ENCODE results near the gene IL34. TPM values are rescaled to one million over a fixed set of nuclear protein-coding genes. Genes with fewer than 3 reads are reported as not detected.

The IL34 gene
- total RNA-seq, 2 experiments from 2014 or later: not detected

DNA sequence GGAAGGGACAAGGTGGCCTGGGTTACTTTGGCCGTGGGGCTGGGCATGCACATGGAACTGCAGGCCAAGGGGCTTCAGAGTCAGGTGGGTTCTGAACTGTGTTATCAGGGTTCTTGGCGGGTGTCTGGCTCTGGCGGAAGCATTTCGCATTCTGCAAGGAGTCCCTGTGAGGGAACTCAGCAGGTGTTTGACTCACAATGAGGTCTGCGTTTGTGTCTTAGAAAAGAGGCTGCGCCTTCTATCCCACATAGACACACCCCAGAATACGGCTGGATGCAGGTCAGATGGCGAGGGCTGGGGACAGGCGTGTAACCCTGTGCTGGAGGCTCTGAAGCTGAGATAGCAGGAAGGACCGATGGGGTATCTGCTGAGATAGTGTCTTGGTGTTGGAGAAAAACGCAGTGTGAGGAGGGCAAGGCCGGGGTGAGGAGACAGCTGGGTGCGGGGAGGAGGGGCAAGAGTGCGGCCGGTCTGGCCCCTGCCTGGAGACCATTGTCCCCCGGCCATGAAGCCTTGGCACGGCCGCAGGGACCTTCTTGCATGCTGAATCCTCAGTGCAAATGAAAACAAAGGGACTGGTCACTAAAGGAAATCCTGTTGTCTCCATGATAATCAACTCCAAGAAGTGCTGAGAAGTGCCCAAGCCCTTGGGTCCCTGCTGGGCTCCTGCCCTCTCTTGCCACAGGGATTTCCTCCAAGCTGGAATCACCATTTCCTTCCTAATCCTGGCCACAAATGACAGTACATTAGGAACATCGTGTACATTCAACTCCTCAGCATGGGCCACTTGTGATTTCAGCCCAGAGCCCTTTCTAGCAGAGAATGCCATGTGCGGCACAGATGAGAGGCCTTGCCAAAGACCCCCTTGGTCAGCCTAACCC lies 62.2 kb downstream of the IL34 start:
- no peaks in the 10 kb centered on the region for H4K20me1 ChIP-seq (ENCODE audit: insufficient read depth, low read length)
- H3K36me3 ChIP-seq (ENCODE audit: insufficient read depth, low read length): no peaks in the 10 kb centered on the region
- no TSS peak for BruUV-seq (replicated peaks)
- TF ChIP-seq, protein P1, sequence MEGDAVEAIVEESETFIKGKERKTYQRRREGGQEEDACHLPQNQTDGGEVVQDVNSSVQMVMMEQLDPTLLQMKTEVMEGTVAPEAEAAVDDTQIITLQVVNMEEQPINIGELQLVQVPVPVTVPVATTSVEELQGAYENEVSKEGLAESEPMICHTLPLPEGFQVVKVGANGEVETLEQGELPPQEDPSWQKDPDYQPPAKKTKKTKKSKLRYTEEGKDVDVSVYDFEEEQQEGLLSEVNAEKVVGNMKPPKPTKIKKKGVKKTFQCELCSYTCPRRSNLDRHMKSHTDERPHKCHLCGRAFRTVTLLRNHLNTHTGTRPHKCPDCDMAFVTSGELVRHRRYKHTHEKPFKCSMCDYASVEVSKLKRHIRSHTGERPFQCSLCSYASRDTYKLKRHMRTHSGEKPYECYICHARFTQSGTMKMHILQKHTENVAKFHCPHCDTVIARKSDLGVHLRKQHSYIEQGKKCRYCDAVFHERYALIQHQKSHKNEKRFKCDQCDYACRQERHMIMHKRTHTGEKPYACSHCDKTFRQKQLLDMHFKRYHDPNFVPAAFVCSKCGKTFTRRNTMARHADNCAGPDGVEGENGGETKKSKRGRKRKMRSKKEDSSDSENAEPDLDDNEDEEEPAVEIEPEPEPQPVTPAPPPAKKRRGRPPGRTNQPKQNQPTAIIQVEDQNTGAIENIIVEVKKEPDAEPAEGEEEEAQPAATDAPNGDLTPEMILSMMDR (conservative IDR thresholded peaks at IDR 0.05; ENCODE audit: low read length): no peak
- no peak for TF ChIP-seq EZH2phosphoT487 (IDR thresholded peaks at IDR 0.05; ENCODE audit: borderline replicate concordance, low read depth, low read length)
- H3K4me1 ChIP-seq (ENCODE audit: insufficient read depth, low read length, poor library complexity, severe bottlenecking): no peaks in the 10 kb centered on the region
- intact Hi-C loops (cut with micrococcal nuclease; ENCODE audit: unreplicated experiment): no loop called here
- H2AFZ ChIP-seq (ENCODE audit: low read length): no peak overlapping the region
- POLR2A ChIA-PET: interaction anchor here (0.5 kb wide), 1 partner anchor 384 kb away, joined by 3 read pairs; no protein-coding TSS in a partner anchor
- DNase-seq (ENCODE audit: low spot score): no peak
- CTCF ChIA-PET (ENCODE audit: unreplicated experiment): no interaction called here
- H3K27ac ChIP-seq (ENCODE audit: low read depth, low read length, poor library complexity, severe bottlenecking): no peak overlapping the region
- H3K4me3 ChIP-seq (ENCODE audit: low read depth, low read length, poor library complexity, severe bottlenecking): no peak overlapping the region
- no peaks in the 10 kb centered on the region for H3K9me2 ChIP-seq (ENCODE audit: insufficient read depth, low read length)
- H3K4me2 ChIP-seq (ENCODE audit: low read length): no peak overlapping the region
- no peaks in the 10 kb centered on the region for H3K9me3 ChIP-seq (ENCODE audit: low read length)
- no peaks in the 10 kb centered on the region for H3K79me2 ChIP-seq (ENCODE audit: insufficient read depth, low read depth, low read length)

DNA sequence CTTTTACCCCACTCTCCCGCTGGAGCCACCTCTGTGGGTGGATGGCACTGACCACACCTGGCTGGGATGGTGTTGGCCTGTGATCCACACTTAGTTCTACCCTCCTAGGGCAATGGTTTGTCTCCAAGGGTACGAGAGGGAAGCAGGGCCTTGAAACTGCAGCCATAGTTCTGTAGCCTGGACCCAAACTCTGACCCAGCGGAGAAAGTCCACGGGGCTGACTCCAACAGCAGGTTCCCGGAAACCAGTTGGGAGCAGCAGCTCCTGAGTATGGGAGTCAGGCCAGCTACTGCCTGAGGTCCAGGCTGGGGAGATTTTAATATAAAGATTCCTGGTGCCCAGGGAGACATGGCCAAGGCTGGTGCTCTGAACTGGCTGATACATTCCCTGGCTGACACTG lies 63.1 kb downstream of the IL34 start:
- Histone ChIP-seq H3K36me3 (ENCODE audit: insufficient read depth, low read length) (no peaks in the 10 kb centered on the region), H4K20me1 (ENCODE audit: insufficient read depth, low read length) (no peaks in the 10 kb centered on the region), H3K27ac (ENCODE audit: low read depth, low read length, poor library complexity, severe bottlenecking) (no peak overlapping the region), H3K79me2 (ENCODE audit: insufficient read depth, low read depth, low read length) (no peaks in the 10 kb centered on the region), H3K9me3 (ENCODE audit: low read length) (no peaks in the 10 kb centered on the region), H3K4me3 (ENCODE audit: low read depth, low read length, poor library complexity, severe bottlenecking) (no peak overlapping the region), H2AFZ (ENCODE audit: low read length) (no peak overlapping the region), H3K4me2 (ENCODE audit: low read length) (no peak overlapping the region), H3K4me1 (ENCODE audit: insufficient read depth, low read length, poor library complexity, severe bottlenecking) (no peaks in the 10 kb centered on the region), H3K9me2 (ENCODE audit: insufficient read depth, low read length) (no peaks in the 10 kb centered on the region)
- ChIA-PET POLR2A (no interaction called here), CTCF (ENCODE audit: unreplicated experiment) (no interaction called here)
- DNase-seq (ENCODE audit: low spot score): no peak
- no peak for TF ChIP-seq EZH2phosphoT487 (IDR thresholded peaks at IDR 0.05; ENCODE audit: borderline replicate concordance, low read depth, low read length)
- TF ChIP-seq, protein P1 (conservative IDR thresholded peaks at IDR 0.05; ENCODE audit: low read length): no peak
- no TSS peak for BruUV-seq (replicated peaks)
- intact Hi-C loops (cut with micrococcal nuclease; ENCODE audit: unreplicated experiment): no loop called here

DNA sequence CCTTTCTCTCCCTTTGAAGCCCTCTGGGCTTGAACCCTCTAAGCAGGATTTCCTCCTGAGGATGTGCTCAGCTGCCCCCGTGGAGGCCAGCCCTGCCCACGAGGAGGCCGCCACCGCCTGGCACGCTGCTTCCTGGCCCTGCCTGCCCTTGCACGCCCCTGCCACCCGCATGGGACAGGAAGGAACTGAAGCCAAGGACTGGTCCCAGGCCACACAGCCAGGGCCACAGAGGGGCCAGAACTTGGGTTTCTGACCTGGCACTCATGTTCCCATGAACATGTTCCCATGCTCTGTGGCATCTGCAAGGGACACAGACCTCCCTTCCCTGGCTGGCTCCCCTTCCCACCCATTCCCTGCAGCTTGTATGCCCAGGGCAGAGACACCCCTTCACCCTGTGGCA lies 63.6 kb downstream of the IL34 start:
- TF ChIP-seq, protein P1 (conservative IDR thresholded peaks at IDR 0.05; ENCODE audit: low read length): no peak
- no peak for TF ChIP-seq EZH2phosphoT487 (IDR thresholded peaks at IDR 0.05; ENCODE audit: borderline replicate concordance, low read depth, low read length)
- no peak for DNase-seq (ENCODE audit: low spot score)
- Histone ChIP-seq H3K27ac (ENCODE audit: low read depth, low read length, poor library complexity, severe bottlenecking) (no peak overlapping the region), H3K4me1 (ENCODE audit: insufficient read depth, low read length, poor library complexity, severe bottlenecking) (no peaks in the 10 kb centered on the region), H3K9me3 (ENCODE audit: low read length) (no peaks in the 10 kb centered on the region), H3K4me2 (ENCODE audit: low read length) (no peak overlapping the region), H3K79me2 (ENCODE audit: insufficient read depth, low read depth, low read length) (no peaks in the 10 kb centered on the region), H3K36me3 (ENCODE audit: insufficient read depth, low read length) (no peaks in the 10 kb centered on the region), H2AFZ (ENCODE audit: low read length) (no peak overlapping the region), H4K20me1 (ENCODE audit: insufficient read depth, low read length) (no peaks in the 10 kb centered on the region), H3K4me3 (ENCODE audit: low read depth, low read length, poor library complexity, severe bottlenecking) (no peak overlapping the region), H3K9me2 (ENCODE audit: insufficient read depth, low read length) (no peaks in the 10 kb centered on the region)
- ChIA-PET POLR2A (no interaction called here), CTCF (ENCODE audit: unreplicated experiment) (no interaction called here)
- BruUV-seq (replicated peaks): no TSS peak
- intact Hi-C loops (cut with micrococcal nuclease; ENCODE audit: unreplicated experiment): no loop called here

Data from OCI-LY7 (cell line).